ENCODE results near the gene HDGFL3. TPM values are rescaled to one million over a fixed set of nuclear protein-coding genes. Genes with fewer than 3 reads are reported as not detected.
A peak's percentile ranks its signal among the peaks of the same experiment; 100 is the strongest.

Gene HDGFL3
- total RNA-seq, 1 donor from 2014 or later, result 130 TPM

DNA sequence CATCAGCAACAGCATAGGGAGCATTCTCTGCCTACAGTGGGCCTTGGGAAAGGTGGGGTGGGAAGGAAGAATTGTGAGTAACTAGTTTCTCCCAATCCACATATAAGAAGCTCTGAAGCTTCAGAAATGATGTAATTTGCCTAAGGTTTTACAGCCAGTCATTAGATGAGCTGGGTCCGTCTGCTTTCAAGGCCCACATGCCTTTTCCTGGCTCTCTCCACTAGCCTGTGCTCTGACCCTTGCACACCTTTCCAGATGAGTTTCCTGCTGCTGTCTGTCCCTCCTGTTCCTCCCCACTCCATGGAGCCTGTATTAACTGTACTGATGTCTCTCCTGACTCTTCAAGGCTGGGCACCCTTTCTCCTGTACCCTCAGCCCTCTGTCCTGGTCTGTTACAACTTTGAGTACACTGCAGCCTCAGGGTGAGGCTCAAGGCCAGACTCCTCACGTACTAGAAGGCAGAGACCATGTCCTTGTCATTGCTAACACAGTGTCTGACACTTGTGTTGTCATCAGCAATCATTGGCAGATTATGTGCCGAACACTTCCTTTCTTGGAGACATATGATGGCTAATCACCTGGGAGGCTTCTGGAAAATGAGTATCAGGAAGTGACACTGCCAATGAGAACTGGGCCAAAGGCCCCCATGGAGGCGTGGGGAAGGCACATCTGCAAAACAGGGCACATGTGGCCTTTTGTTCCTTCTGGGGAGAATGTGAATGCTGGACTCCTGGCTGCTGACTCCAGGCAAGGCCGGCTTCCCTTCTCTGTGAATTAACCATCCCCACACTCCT is 93.5 kb downstream of the HDGFL3 start:
- no peak overlapping the region for H3K4me3 Mint-ChIP-seq (ENCODE audit: unreplicated experiment)
- H3K36me3 Mint-ChIP-seq (ENCODE audit: unreplicated experiment), result peaks cover 9% of the 10 kb centered on the region
- TF ChIP-seq, protein P1, sequence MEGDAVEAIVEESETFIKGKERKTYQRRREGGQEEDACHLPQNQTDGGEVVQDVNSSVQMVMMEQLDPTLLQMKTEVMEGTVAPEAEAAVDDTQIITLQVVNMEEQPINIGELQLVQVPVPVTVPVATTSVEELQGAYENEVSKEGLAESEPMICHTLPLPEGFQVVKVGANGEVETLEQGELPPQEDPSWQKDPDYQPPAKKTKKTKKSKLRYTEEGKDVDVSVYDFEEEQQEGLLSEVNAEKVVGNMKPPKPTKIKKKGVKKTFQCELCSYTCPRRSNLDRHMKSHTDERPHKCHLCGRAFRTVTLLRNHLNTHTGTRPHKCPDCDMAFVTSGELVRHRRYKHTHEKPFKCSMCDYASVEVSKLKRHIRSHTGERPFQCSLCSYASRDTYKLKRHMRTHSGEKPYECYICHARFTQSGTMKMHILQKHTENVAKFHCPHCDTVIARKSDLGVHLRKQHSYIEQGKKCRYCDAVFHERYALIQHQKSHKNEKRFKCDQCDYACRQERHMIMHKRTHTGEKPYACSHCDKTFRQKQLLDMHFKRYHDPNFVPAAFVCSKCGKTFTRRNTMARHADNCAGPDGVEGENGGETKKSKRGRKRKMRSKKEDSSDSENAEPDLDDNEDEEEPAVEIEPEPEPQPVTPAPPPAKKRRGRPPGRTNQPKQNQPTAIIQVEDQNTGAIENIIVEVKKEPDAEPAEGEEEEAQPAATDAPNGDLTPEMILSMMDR (IDR thresholded peaks at IDR 0.05; ENCODE audit: partially characterized antibody, unreplicated experiment), result no peak

DNA sequence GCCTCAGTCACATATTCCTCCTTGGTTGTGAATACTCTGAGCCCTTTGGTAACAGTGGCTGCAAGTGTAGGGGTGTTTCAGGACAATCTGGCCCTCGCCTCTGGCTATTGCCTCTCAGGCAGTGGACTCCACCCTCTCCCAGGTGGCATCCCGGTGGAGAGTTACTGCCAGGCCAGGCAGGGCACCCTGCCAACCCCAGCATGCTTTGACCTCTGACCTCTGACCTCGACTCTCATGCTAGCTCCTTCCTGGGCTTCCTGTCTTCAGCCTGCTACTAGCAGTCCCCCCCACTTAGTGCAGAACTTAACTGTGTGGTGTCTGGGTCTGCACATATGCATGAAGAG is 94.7 kb downstream of the HDGFL3 start:
- Mint-ChIP-seq H3K4me1 (ENCODE audit: low read depth, unreplicated experiment) (peaks cover 7% of the 10 kb centered on the region), H3K27me3 (ENCODE audit: unreplicated experiment) (peaks cover 29% of the 10 kb centered on the region), H3K9me3 (ENCODE audit: unreplicated experiment) (peaks cover 7% of the 10 kb centered on the region), H3K27ac (ENCODE audit: unreplicated experiment) (no peak overlapping the region), H3K36me3 (ENCODE audit: unreplicated experiment) (peaks cover 9% of the 10 kb centered on the region), H3K4me3 (ENCODE audit: unreplicated experiment) (no peak overlapping the region)
- TF ChIP-seq, protein P1 (IDR thresholded peaks at IDR 0.05; ENCODE audit: partially characterized antibody, unreplicated experiment), result no peak
- DNase-seq, result no peak

More for the DNA sequence above, 93.5 kb downstream of the HDGFL3 start:
- Mint-ChIP-seq H3K9me3 (ENCODE audit: unreplicated experiment) (peaks cover 7% of the 10 kb centered on the region), H3K4me1 (ENCODE audit: low read depth, unreplicated experiment) (peaks cover 4% of the 10 kb centered on the region), H3K27ac (ENCODE audit: unreplicated experiment) (no peak overlapping the region), H3K27me3 (ENCODE audit: unreplicated experiment) (peaks cover 21% of the 10 kb centered on the region)
- DNase-seq, result no peak

DNA sequence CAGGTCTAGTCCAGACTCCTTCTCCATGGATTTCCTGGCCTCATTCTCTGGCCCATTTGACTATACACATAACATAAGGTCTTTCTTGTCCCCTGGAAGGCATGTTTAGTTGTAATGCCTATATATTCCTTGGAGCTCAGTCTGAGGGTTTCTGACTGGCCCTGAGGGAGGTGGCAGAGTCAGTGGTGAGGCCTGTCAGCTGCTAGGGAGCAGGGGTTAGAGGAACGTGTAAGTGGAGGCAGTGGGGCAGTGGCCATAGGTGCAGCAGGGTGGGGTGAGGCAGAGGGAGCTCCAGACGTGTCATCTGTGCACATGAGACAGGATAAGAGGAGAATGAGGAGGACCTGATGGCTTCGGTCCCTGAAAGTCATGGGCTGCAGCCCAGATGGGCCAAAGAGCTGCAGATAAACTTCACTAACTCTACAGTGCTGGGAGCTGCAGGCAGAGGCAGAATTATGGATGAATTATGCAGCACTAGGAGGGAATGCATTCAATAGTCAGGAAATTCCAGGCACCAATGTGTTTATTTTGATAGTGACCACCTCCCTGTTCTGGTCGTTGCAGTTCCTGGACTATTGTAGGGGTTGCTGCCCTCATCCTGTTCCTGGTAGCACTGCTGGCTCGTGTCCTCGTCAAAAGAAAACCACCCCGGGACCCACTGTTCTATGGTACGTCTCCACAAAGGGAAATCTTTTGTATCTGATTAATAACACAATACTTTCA is 95.2 kb downstream of the HDGFL3 start:
- TF ChIP-seq, protein P1 (IDR thresholded peaks at IDR 0.05; ENCODE audit: partially characterized antibody, unreplicated experiment), result no peak
- H3K9me3 Mint-ChIP-seq (ENCODE audit: unreplicated experiment), result peaks cover 7% of the 10 kb centered on the region
- no peak overlapping the region for H3K27ac Mint-ChIP-seq (ENCODE audit: unreplicated experiment)
- H3K36me3 Mint-ChIP-seq (ENCODE audit: unreplicated experiment), result peaks cover 9% of the 10 kb centered on the region
- peaks cover 29% of the 10 kb centered on the region for H3K27me3 Mint-ChIP-seq (ENCODE audit: unreplicated experiment)
- no peak for DNase-seq
- H3K4me3 Mint-ChIP-seq (ENCODE audit: unreplicated experiment), result no peak overlapping the region
- peaks cover 7% of the 10 kb centered on the region for H3K4me1 Mint-ChIP-seq (ENCODE audit: low read depth, unreplicated experiment)

DNA sequence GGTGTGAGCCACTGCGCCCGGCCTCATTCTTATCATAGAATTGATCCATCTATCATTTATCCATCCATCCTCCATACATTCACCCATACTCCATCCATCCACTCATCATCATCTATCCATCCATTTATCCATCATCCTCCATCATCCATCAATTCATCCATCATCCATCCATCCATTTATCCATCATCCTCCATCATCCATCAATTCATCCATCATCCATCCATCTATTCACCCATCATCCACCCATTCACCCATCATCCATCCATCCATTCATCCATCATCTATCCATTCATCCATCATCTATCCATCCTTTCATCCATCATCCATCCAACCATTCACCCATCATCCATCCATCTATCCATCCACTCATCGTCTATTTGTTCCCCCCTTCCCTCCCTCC is 96.5 kb downstream of the HDGFL3 start:
- Mint-ChIP-seq H3K36me3 (ENCODE audit: unreplicated experiment) (peaks cover 9% of the 10 kb centered on the region), H3K9me3 (ENCODE audit: unreplicated experiment) (peaks cover 7% of the 10 kb centered on the region), H3K4me1 (ENCODE audit: low read depth, unreplicated experiment) (peaks cover 7% of the 10 kb centered on the region), H3K4me3 (ENCODE audit: unreplicated experiment) (peak overlapping the region; percentile 1), H3K27ac (ENCODE audit: unreplicated experiment) (peak overlapping the region; percentile 4), H3K27me3 (ENCODE audit: unreplicated experiment) (peaks cover 35% of the 10 kb centered on the region)
- TF ChIP-seq, protein P1 (IDR thresholded peaks at IDR 0.05; ENCODE audit: partially characterized antibody, unreplicated experiment), result no peak
- DNase-seq, result no peak

DNA sequence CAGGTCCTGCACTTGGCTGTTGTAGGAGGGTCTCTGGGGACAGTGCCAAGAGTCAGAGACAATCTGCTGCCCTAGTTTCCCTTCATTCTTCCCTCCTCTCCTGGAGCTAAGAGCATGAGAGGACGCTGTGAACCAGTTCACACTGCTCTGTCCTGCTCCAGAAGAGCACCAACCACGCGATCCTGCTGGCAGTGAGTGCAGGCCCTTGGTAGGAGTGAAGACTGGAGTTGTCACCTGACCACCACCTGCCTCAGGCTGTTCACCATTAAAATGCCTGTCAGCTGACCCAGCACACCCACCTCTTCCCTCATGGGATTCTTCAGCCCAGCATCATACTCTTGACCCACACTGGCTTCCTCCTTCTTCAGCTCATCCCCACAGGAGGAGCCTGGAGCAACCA is 97.2 kb downstream of the HDGFL3 start:
- Mint-ChIP-seq H3K27ac (ENCODE audit: unreplicated experiment) (no peak overlapping the region), H3K9me3 (ENCODE audit: unreplicated experiment) (peaks cover 7% of the 10 kb centered on the region), H3K4me3 (ENCODE audit: unreplicated experiment) (no peak overlapping the region), H3K27me3 (ENCODE audit: unreplicated experiment) (peaks cover 37% of the 10 kb centered on the region), H3K36me3 (ENCODE audit: unreplicated experiment) (peaks cover 9% of the 10 kb centered on the region), H3K4me1 (ENCODE audit: low read depth, unreplicated experiment) (peaks cover 7% of the 10 kb centered on the region)
- TF ChIP-seq, protein P1 (IDR thresholded peaks at IDR 0.05; ENCODE audit: partially characterized antibody, unreplicated experiment), result no peak
- no peak for DNase-seq

All from glutamatergic neuron (in vitro differentiated cells).